ENCODE results near the gene OSGEP. TPM values are rescaled to one million over a fixed set of nuclear protein-coding genes. Genes with fewer than 3 reads are reported as not detected.

OSGEP gene
- total RNA-seq, 1 experiment from 2014 or later = 63.0 TPM

DNA sequence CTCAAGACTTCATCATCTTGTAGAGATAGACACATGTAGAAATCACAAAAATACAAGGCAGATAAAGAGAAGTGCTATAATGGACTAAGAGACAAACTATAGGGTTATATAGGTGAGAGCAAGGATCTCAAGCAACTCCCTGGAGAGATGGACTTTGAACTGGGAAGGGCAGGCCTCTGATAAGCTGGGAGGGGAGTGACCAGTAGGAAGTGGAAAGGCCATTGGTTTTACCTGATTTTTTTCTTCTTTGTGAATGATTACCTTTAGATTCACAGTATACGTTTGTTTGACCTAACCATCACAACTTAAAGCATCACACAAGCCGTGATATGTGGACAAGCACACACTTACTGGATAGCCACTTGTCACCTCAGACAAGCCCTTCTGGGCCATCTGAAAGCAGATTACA lies 36.1 kb downstream of the OSGEP start:
- Histone ChIP-seq H3K4me1 (ENCODE audit: low read length) (peaks cover 12% of the 10 kb centered on the region), H3K79me2 (ENCODE audit: low read length) (no peaks in the 10 kb centered on the region), H3K4me3 (ENCODE audit: low read length) (no peak overlapping the region), H3K9me3 (ENCODE audit: low read length) (no peaks in the 10 kb centered on the region), H4K20me1 (ENCODE audit: insufficient read depth, low read depth, low read length) (no peaks in the 10 kb centered on the region), H3K9ac (ENCODE audit: low read length) (no peak overlapping the region), H3K36me3 (ENCODE audit: insufficient read depth, low read length) (no peaks in the 10 kb centered on the region), H3K27ac (ENCODE audit: low read length) (no peak overlapping the region), H2AFZ (ENCODE audit: low read length) (no peak overlapping the region), H3K9me2 (replicated peaks; ENCODE audit: insufficient read depth, low read length) (no peaks in the 10 kb centered on the region), H3K27me3 (ENCODE audit: low read length) (no peaks in the 10 kb centered on the region), H3K4me2 (ENCODE audit: low read depth, low read length, poor library complexity, severe bottlenecking) (no peak overlapping the region)
- DNase-seq = no peak

DNA sequence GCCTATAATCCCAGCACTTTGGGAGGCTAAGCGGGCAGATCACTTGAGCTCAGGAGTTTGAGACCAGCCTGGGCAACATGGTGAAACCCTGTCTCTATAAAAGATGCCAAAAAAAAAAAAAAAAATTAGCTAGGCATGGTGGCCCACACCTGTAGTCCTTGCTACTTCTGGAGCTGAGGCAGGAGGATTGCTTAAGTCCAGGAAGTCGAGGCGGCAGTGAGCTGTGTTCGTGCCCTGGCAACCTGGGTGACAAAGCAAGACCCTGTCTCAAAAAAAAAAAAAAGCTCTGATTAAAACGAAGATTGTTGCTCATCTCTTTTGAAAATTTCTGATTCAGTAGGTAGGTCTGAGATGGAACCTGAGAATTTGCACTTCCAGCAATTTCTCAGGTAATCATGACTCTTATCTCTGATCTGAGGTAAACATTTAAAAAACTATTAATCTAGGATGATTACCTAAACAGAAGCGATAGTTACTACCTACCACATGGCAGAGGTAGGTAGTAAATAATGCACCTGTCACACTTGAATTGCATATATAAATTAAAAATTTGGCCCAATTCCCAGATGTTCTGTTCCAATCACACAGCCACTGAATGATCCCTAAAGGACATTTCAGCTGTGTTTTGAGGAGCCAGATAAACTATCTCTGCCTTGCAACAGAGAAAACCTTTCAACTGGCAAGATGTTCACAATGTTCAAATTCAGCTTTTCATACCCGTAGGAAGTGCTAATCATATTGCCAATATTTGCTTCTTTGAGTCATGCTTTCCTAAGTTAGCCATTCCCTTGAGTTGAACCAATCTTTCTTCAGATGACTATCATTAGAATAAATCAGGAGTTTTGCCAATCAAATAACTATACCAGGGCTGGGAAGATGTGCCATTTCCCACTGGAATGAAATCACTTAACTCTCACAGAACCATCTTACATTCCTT lies 37.1 kb downstream of the OSGEP start:
- no peak overlapping the region for H3K4me2 ChIP-seq (ENCODE audit: low read depth, low read length, poor library complexity, severe bottlenecking)
- DNase-seq = no peak
- H3K27me3 ChIP-seq (ENCODE audit: low read length) = no peaks in the 10 kb centered on the region
- no peak overlapping the region for H3K27ac ChIP-seq (ENCODE audit: low read length)
- H3K36me3 ChIP-seq (ENCODE audit: insufficient read depth, low read length) = no peaks in the 10 kb centered on the region
- H3K79me2 ChIP-seq (ENCODE audit: low read length) = peaks cover 6% of the 10 kb centered on the region; the same call in 1 of the 2 replicates
- H3K4me3 ChIP-seq (ENCODE audit: low read length) = no peak overlapping the region
- peaks cover 13% of the 10 kb centered on the region for H3K4me1 ChIP-seq (ENCODE audit: low read length)
- no peak overlapping the region for H3K9ac ChIP-seq (ENCODE audit: low read length)
- no peak overlapping the region for H2AFZ ChIP-seq (ENCODE audit: low read length)
- H3K9me3 ChIP-seq (ENCODE audit: low read length) = no peaks in the 10 kb centered on the region
- no peaks in the 10 kb centered on the region for H4K20me1 ChIP-seq (ENCODE audit: insufficient read depth, low read depth, low read length)
- no peaks in the 10 kb centered on the region for H3K9me2 ChIP-seq (replicated peaks; ENCODE audit: insufficient read depth, low read length)

DNA sequence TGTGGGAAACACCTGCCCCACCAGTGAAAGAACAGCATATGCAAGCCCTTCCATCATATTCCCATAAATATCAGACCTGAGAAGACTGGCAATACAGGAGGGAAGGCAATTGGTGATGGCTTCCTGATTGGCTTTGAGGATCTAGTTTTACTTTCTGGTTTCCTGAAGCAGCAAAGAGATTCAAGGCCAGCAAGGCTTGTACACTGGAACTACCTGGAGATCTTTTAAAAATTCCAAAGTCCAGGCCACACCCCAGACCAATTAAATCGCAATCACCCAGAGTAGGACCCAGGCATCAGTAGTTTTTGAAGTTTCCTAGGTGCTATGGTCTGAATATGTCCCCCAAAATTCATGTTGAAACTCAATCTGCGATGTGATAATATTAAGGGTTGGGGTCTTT lies 38.4 kb downstream of the OSGEP start:
- Histone ChIP-seq H3K27ac (ENCODE audit: low read length) (no peak overlapping the region), H3K79me2 (ENCODE audit: low read length) (peaks cover 19% of the 10 kb centered on the region), H3K9me2 (replicated peaks; ENCODE audit: insufficient read depth, low read length) (no peaks in the 10 kb centered on the region), H3K9ac (ENCODE audit: low read length) (no peak overlapping the region), H3K36me3 (ENCODE audit: insufficient read depth, low read length) (no peaks in the 10 kb centered on the region), H4K20me1 (ENCODE audit: insufficient read depth, low read depth, low read length) (no peaks in the 10 kb centered on the region), H3K9me3 (ENCODE audit: low read length) (no peaks in the 10 kb centered on the region), H3K4me2 (ENCODE audit: low read depth, low read length, poor library complexity, severe bottlenecking) (no peak overlapping the region), H3K4me1 (ENCODE audit: low read length) (peaks cover 18% of the 10 kb centered on the region), H3K27me3 (ENCODE audit: low read length) (no peaks in the 10 kb centered on the region), H3K4me3 (ENCODE audit: low read length) (no peak overlapping the region), H2AFZ (ENCODE audit: low read length) (peak overlapping the region; percentile 10; the same call in 1 of the 2 replicates)
- no peak for DNase-seq

DNA sequence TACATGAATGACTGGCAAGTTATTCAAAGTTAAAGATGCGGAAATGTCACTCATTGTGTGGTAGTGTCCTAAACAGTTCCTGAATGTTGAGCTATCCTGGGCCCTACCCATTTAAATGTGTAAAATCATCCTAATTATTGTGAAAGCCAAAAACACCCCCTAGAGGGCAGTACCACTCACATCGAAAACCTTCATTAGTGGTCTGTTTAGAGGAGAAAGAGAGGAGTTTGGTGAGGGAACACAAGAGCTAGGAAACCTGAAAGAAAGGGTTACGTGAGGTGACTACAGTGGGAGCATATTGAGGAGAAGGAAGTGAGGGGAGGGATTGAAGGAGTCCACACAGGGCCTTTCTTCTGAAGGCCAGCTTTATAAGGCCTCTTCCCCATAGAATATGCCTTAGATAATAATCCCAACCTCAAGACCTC lies 38.8 kb downstream of the OSGEP start:
- H3K27me3 ChIP-seq (ENCODE audit: low read length) = no peaks in the 10 kb centered on the region
- H3K9me2 ChIP-seq (replicated peaks; ENCODE audit: insufficient read depth, low read length) = no peaks in the 10 kb centered on the region
- no peak overlapping the region for H3K4me3 ChIP-seq (ENCODE audit: low read length)
- H3K4me1 ChIP-seq (ENCODE audit: low read length) = peaks cover 18% of the 10 kb centered on the region
- H3K9me3 ChIP-seq (ENCODE audit: low read length) = no peaks in the 10 kb centered on the region
- no peaks in the 10 kb centered on the region for H4K20me1 ChIP-seq (ENCODE audit: insufficient read depth, low read depth, low read length)
- DNase-seq = peak; percentile 90
- H3K27ac ChIP-seq (ENCODE audit: low read length) = no peak overlapping the region
- peak overlapping the region; percentile 10; the same call in 1 of the 2 replicates for H2AFZ ChIP-seq (ENCODE audit: low read length)
- no peak overlapping the region for H3K9ac ChIP-seq (ENCODE audit: low read length)
- peaks cover 22% of the 10 kb centered on the region for H3K79me2 ChIP-seq (ENCODE audit: low read length)
- no peak overlapping the region for H3K4me2 ChIP-seq (ENCODE audit: low read depth, low read length, poor library complexity, severe bottlenecking)
- no peaks in the 10 kb centered on the region for H3K36me3 ChIP-seq (ENCODE audit: insufficient read depth, low read length)

DNA sequence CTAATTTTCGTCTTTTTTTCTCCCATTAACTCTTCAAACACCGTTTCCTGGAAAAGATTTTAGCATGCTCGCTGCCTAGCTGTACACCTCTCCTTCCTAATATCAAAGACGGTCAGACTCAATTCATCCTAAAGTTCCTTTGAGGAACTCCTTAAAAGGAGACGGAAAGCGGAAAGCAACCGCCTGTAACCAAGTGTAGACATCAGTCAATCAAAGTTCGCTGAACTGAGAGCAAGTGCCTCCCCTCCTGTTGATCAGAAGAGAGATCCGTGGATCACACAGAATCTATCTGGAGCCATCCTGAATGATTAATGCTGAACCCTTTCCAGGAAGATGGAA lies 40.9 kb downstream of the OSGEP start:
- peak; percentile 74 for DNase-seq
- no peaks in the 10 kb centered on the region for H3K27me3 ChIP-seq (ENCODE audit: low read length)

DNA sequence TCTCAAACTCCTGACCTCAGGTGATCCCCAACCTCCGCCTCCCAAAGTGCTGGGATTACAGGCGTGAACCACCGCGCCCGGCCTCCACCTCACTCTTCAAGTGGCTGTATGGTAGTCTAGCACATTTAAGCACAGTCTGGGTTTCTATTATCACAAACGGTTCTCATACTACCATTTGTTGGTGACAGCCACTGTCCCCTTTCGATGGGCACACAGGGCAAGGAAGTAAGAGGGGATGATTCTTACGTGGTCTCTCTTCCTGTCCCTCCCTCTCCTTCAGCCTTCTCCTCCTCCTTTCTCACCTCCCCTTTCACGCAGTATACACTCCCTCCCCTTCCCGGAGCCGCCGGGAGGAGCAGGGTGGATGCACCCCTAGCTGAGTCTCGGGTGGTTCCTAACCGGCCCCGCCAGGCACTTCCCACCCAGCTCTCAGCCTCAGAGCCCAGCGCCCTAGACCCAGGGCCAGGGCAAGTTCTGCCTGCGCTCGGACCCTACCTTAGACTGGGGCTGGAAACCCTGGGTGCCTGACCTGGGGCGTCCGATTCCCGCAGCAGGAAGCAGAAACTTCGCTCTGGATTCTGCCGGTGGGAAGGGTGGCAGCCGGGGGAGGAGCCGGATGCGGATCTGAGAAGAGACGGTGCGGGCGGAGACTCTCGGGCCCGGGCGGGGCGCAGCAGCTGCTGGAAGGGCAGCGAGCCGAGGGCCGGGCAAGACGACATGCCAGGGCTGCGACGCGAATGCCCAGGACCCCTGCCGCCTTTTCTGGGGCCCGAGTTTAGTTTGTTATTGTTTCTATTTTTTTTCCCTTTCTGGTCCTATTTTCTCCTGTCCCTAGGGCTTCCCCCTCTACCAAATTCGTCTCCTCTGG lies 41.5 kb downstream of the OSGEP start, which contains the start of gene TEP1:
TEP1 (minus strand) TSS at position 626 of the 868 bp plus-strand sequence. CDS start 5,062 bp downstream, outside the sequence.
- DNase-seq = peak; percentile 93
- Histone ChIP-seq H3K9me2 (replicated peaks; ENCODE audit: insufficient read depth, low read length) (no peaks in the 10 kb centered on the region), H3K4me2 (ENCODE audit: low read depth, low read length, poor library complexity, severe bottlenecking) (peak within 1 kb of the TSS; percentile 83), H3K9ac (ENCODE audit: low read length) (peak within 1 kb of the TSS; percentile 96), H3K27ac (ENCODE audit: low read length) (peak within 1 kb of the TSS; percentile 82), H3K4me1 (ENCODE audit: low read length) (peaks cover 18% of the 10 kb centered on the region), H2AFZ (ENCODE audit: low read length) (peak within 1 kb of the TSS; percentile 99), H3K9me3 (ENCODE audit: low read length) (no peaks in the 10 kb centered on the region), H4K20me1 (ENCODE audit: insufficient read depth, low read depth, low read length) (no peaks in the 10 kb centered on the region), H3K79me2 (ENCODE audit: low read length) (peaks cover 22% of the 10 kb centered on the region), H3K27me3 (ENCODE audit: low read length) (no peaks in the 10 kb centered on the region), H3K4me3 (ENCODE audit: low read length) (peak within 1 kb of the TSS; percentile 96), H3K36me3 (ENCODE audit: insufficient read depth, low read length) (no peaks in the 10 kb centered on the region)

More for the DNA sequence above, 40.9 kb downstream of the OSGEP start:
- Histone ChIP-seq H2AFZ (ENCODE audit: low read length) (peak overlapping the region; percentile 99), H3K36me3 (ENCODE audit: insufficient read depth, low read length) (no peaks in the 10 kb centered on the region), H3K4me2 (ENCODE audit: low read depth, low read length, poor library complexity, severe bottlenecking) (peak overlapping the region; percentile 83), H3K4me3 (ENCODE audit: low read length) (peak overlapping the region; percentile 96), H3K79me2 (ENCODE audit: low read length) (peaks cover 22% of the 10 kb centered on the region), H3K9me3 (ENCODE audit: low read length) (no peaks in the 10 kb centered on the region), H4K20me1 (ENCODE audit: insufficient read depth, low read depth, low read length) (no peaks in the 10 kb centered on the region), H3K4me1 (ENCODE audit: low read length) (peaks cover 18% of the 10 kb centered on the region), H3K27ac (ENCODE audit: low read length) (peak overlapping the region; percentile 82), H3K9ac (ENCODE audit: low read length) (peak overlapping the region; percentile 96), H3K9me2 (replicated peaks; ENCODE audit: insufficient read depth, low read length) (no peaks in the 10 kb centered on the region)

DNA sequence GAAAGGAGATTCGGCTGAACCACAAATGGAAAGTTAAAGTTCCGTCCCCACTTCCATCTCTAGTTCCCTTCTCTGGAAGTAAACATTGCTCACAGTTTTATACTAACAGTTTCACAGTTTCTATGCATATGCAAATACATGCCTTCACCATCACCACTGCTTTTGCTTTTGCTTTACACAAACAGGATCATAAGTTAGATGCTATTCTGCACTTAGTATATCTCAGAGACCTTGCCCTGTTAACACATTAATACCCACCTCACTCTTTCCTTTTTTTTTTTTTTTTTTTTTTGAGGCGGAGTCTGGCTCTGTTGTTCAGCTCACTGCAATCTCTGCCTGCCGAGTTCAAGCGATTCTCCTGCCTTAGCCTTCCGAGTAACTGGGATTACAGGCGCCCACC lies 42.2 kb downstream of the OSGEP start:
- Histone ChIP-seq H3K9ac (ENCODE audit: low read length) (peak overlapping the region; percentile 96), H3K9me3 (ENCODE audit: low read length) (no peaks in the 10 kb centered on the region), H3K79me2 (ENCODE audit: low read length) (peaks cover 22% of the 10 kb centered on the region), H3K27me3 (ENCODE audit: low read length) (no peaks in the 10 kb centered on the region), H2AFZ (ENCODE audit: low read length) (peak overlapping the region; percentile 99), H3K36me3 (ENCODE audit: insufficient read depth, low read length) (peaks cover 6% of the 10 kb centered on the region), H3K4me3 (ENCODE audit: low read length) (peak overlapping the region; percentile 96), H3K9me2 (replicated peaks; ENCODE audit: insufficient read depth, low read length) (no peaks in the 10 kb centered on the region), H3K4me2 (ENCODE audit: low read depth, low read length, poor library complexity, severe bottlenecking) (peak overlapping the region; percentile 83), H3K27ac (ENCODE audit: low read length) (peak overlapping the region; percentile 82; the same call in 1 of the 2 replicates), H3K4me1 (ENCODE audit: low read length) (peaks cover 18% of the 10 kb centered on the region), H4K20me1 (ENCODE audit: insufficient read depth, low read depth, low read length) (no peaks in the 10 kb centered on the region)
- DNase-seq = peak; percentile 65

DNA sequence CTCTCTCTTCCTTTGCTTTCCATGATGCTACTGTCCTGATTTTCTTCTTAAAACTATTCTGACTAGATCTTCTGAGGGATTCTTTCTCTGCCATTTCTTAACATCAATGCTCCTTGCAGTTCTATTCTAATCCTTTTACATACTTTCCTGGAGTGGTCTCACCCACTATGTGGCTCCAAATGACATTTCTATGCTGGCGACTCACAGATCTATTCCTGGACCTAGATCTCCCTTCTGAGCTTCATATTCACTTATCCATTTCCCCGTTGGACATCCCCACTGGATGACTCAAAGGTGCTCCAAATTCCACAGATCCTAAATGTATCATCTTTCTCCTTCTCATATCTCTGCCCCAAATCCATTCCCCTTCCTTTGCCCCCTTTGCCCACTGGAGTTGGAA lies 45.4 kb downstream of the OSGEP start:
- Histone ChIP-seq H2AFZ (ENCODE audit: low read length) (no peak overlapping the region), H3K4me2 (ENCODE audit: low read depth, low read length, poor library complexity, severe bottlenecking) (no peak overlapping the region), H3K4me3 (ENCODE audit: low read length) (no peak overlapping the region), H3K27me3 (ENCODE audit: low read length) (no peaks in the 10 kb centered on the region), H3K9me2 (replicated peaks; ENCODE audit: insufficient read depth, low read length) (no peaks in the 10 kb centered on the region), H3K4me1 (ENCODE audit: low read length) (peaks cover 15% of the 10 kb centered on the region), H3K36me3 (ENCODE audit: insufficient read depth, low read length) (peaks cover 6% of the 10 kb centered on the region), H3K9ac (ENCODE audit: low read length) (no peak overlapping the region), H3K27ac (ENCODE audit: low read length) (no peak overlapping the region), H3K9me3 (ENCODE audit: low read length) (no peaks in the 10 kb centered on the region), H3K79me2 (ENCODE audit: low read length) (peaks cover 22% of the 10 kb centered on the region), H4K20me1 (ENCODE audit: insufficient read depth, low read depth, low read length) (no peaks in the 10 kb centered on the region)
- no peak for DNase-seq

Measured in Karpas-422 (cell line).